K562 (cell line): ENCODE measurements around the gene LHPP. TPM values are rescaled to one million over a fixed set of nuclear protein-coding genes. Genes with fewer than 3 reads are reported as not detected.

ENCODE experiments used
- CTBP1 ChIP-seq: fragments of 450-650 bp; IDR thresholded peaks from 2 replicates; pipeline ENCODE4 v1.6.1; 2016; ENCODE audit warnings: borderline replicate concordance
- ESRRA ChIP-seq: fragments of 450-650 bp; IDR thresholded peaks from 2 replicates; pipeline ENCODE4 v1.6.1; 2014; ENCODE audit warnings: low read depth, mild to moderate bottlenecking, moderate library complexity, borderline replicate concordance
- FOXP4 ChIP-seq: sonication (generic); formaldehyde crosslinking; IDR thresholded peaks from 2 replicates; pipeline ENCODE4 v1.8.0; 2022; ENCODE audit warnings: mild to moderate bottlenecking, missing genetic modification reagents, borderline replicate concordance
- HMGN3 ChIP-seq: IDR thresholded peaks from 2 replicates; pipeline ENCODE4 v1.6.1; 2011; ENCODE audit warnings: borderline replicate concordance, low read depth, mild to moderate bottlenecking, mixed read lengths, low read length; ENCODE audit not compliant: insufficient read length; ENCODE audit errors: extremely low read depth
- KDM1A ChIP-seq, 2 experiments: fragments of 450-650 bp; IDR thresholded peaks; 2 replicates each; pipeline ENCODE4 v1.6.1; 2016; ENCODE audit warnings: mild to moderate bottlenecking in 2 of 2
- LCOR ChIP-seq: sonication (generic); formaldehyde crosslinking; IDR thresholded peaks from 2 replicates; pipeline ENCODE4 v1.8.0; 2022; ENCODE audit warnings: mild to moderate bottlenecking, missing genetic modification reagents
- NR1H2 ChIP-seq: sonication (generic); formaldehyde crosslinking; IDR thresholded peaks from 2 replicates; pipeline ENCODE4 v1.4.0; 2020; ENCODE audit warnings: mild to moderate bottlenecking, missing genetic modification reagents
- NR2C1 ChIP-seq, 2 experiments: fragments of 450-650 bp; IDR thresholded peaks; 2 replicates each; pipeline ENCODE4 v1.6.1; 2017; ENCODE audit warnings: mild to moderate bottlenecking in 2 of 2, antibody characterized with exemption in 1 of 2, inconsistent platforms in 1 of 2, missing compliant biosample characterization in 1 of 2, missing genetic modification characterization in 1 of 2
- PHF8 ChIP-seq: fragments of 200-600 bp; sonication (generic); IDR thresholded peaks from 2 replicates; pipeline ENCODE4 v1.6.1; 2012; ENCODE audit warnings: mixed run types, mild to moderate bottlenecking, inconsistent platforms, low read length, moderate library complexity, borderline replicate concordance
- PTRF ChIP-seq: fragments of 450-650 bp; IDR thresholded peaks from 2 replicates; pipeline ENCODE4 v1.6.1; 2016; ENCODE audit warnings: mild to moderate bottlenecking, missing genetic modification characterization, missing compliant biosample characterization
- ZFP1 ChIP-seq: fragments of 450-650 bp; formaldehyde crosslinking; IDR thresholded peaks from 2 replicates; pipeline ENCODE4 v1.4.0; 2020; ENCODE audit warnings: mild to moderate bottlenecking, mixed read lengths
- ZNF197 ChIP-seq: fragments of 200-800 bp; sonication (Bioruptor generic); IDR thresholded peaks from 2 replicates; pipeline ENCODE4 v1.6.1; 2016; ENCODE audit warnings: low read depth, missing genetic modification characterization, missing compliant biosample characterization
- ZNF766 ChIP-seq: fragments of 200-800 bp; sonication (Bioruptor generic); conservative IDR thresholded peaks from 2 replicates; pipeline ENCODE4 v1.6.1; 2016; ENCODE audit warnings: missing genetic modification characterization, missing compliant biosample characterization
- ZNF77 ChIP-seq: fragments of 250-450 bp; sonication (Bioruptor Pico); IDR thresholded peaks from 2 replicates; pipeline ENCODE4 v1.5.0; 2020
- polyA plus RNA-seq, 8 experiments: library from polyadenylated mRNA; depleted of rRNA in 4 of 8; stranded (reverse) in 5 of 8; unstranded in 3 of 8; fragments of >200 nt; fragmentation: Nextera tagmentation in 2 of 8; fragmentation: Illumina TruSeq in 1 of 8; extraction: Ambion mirVana in 2 of 8; extraction: Trizol in 1 of 8; gene quantifications; 2 replicates each; pipeline versions ENCODE4 v1.2.1 to v1.2.3, GENCODE V29; 2011 to 2014; ENCODE audit warnings: inconsistent platforms in 1 of 8, missing spikeins in 1 of 8
- total RNA-seq, 7 experiments: library from RNA; depleted of rRNA in 6 of 7; stranded (reverse); fragments of >200 nt in 6 of 7; fragmentation: Illumina TruSeq in 2 of 7; extraction: Trizol in 2 of 7; gene quantifications; 2 replicates each; pipeline versions ENCODE4 v1.2.1 to v1.2.3, GENCODE V29; 2011 to 2021; ENCODE audit warnings: low replicate concordance in 1 of 7
- TF ChIP-seq, protein P1 (sequence below): fragments of 450-650 bp; IDR thresholded peaks from 2 replicates; pipeline ENCODE4 v1.6.1; 2016; ENCODE audit warnings: mild to moderate bottlenecking
- TF ChIP-seq, protein P2 (sequence below), 2 experiments: fragments of 450-650 bp; conservative IDR thresholded peaks; 2 replicates each; pipeline ENCODE4 v1.6.1; 2017; ENCODE audit warnings: mild to moderate bottlenecking in 2 of 2, moderate library complexity in 2 of 2
- TF ChIP-seq, protein P3 (sequence below): sonication (generic); formaldehyde crosslinking; IDR thresholded peaks from 2 replicates; pipeline ENCODE4 v1.8.1; 2022; ENCODE audit warnings: missing genetic modification reagents
- TF ChIP-seq, protein P4 (sequence below): fragments of 250-450 bp; sonication (Bioruptor Pico); IDR thresholded peaks from 2 replicates; pipeline ENCODE4 v1.8.0; 2021; ENCODE audit warnings: mild to moderate bottlenecking, moderate library complexity

LHPP gene
- total and polyA plus RNA-seq, 9 of the 15 experiments (the other 6 are each of a cell fraction or from before 2014, with no cell fraction given): 0.34 to 7.4 (median 3.0) TPM

DNA sequence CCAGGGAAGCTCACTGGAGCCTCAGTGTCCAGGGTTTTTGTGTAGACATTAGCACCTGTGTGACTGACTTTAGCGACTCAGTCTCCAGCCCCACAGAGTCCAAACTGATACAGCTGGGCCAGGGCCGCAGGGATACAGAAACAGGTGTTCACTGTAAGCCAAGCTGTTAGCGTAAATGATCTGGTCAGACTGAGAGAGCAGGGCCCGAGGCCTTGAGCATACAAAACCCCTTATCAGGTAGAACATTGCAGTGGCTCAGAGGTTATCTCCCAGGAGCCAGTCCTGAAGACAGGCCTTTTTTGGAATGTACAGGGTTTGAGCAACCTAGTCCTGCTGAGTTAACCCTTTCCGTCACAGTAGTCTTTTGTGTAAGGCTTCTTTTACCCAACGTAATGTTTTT lies 25.0 kb downstream of the LHPP start (continued):
- TF ChIP-seq, protein P1, sequence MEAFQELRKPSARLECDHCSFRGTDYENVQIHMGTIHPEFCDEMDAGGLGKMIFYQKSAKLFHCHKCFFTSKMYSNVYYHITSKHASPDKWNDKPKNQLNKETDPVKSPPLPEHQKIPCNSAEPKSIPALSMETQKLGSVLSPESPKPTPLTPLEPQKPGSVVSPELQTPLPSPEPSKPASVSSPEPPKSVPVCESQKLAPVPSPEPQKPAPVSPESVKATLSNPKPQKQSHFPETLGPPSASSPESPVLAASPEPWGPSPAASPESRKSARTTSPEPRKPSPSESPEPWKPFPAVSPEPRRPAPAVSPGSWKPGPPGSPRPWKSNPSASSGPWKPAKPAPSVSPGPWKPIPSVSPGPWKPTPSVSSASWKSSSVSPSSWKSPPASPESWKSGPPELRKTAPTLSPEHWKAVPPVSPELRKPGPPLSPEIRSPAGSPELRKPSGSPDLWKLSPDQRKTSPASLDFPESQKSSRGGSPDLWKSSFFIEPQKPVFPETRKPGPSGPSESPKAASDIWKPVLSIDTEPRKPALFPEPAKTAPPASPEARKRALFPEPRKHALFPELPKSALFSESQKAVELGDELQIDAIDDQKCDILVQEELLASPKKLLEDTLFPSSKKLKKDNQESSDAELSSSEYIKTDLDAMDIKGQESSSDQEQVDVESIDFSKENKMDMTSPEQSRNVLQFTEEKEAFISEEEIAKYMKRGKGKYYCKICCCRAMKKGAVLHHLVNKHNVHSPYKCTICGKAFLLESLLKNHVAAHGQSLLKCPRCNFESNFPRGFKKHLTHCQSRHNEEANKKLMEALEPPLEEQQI: no peak
- TF ChIP-seq FOXP4: no peak
- 0 out of 2 replicates have a peak, but pooled peaks have one; percentile 41 for TF ChIP-seq ZNF197 (CRISPR knock-in tag)
- TF ChIP-seq PHF8: no peak
- no peak for TF ChIP-seq ESRRA
- TF ChIP-seq, protein P2, sequence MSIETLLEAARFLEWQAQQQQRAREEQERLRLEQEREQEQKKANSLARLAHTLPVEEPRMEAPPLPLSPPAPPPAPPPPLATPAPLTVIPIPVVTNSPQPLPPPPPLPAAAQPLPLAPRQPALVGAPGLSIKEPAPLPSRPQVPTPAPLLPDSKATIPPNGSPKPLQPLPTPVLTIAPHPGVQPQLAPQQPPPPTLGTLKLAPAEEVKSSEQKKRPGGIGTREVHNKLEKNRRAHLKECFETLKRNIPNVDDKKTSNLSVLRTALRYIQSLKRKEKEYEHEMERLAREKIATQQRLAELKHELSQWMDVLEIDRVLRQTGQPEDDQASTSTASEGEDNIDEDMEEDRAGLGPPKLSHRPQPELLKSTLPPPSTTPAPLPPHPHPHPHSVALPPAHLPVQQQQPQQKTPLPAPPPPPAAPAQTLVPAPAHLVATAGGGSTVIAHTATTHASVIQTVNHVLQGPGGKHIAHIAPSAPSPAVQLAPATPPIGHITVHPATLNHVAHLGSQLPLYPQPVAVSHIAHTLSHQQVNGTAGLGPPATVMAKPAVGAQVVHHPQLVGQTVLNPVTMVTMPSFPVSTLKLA (conservative IDR thresholded peaks at IDR 0.05): 0 out of 4 replicates have a peak, but pooled peaks of 1 of the 2 experiments have one; percentile 26
- no peak for TF ChIP-seq NR2C1 (IDR thresholded peaks at IDR 0.05)
- 0 out of 2 replicates have a peak, but pooled peaks have one; percentile 29 for TF ChIP-seq NR2C1 (tag; IDR thresholded peaks at IDR 0.05)
- TF ChIP-seq, protein P3, sequence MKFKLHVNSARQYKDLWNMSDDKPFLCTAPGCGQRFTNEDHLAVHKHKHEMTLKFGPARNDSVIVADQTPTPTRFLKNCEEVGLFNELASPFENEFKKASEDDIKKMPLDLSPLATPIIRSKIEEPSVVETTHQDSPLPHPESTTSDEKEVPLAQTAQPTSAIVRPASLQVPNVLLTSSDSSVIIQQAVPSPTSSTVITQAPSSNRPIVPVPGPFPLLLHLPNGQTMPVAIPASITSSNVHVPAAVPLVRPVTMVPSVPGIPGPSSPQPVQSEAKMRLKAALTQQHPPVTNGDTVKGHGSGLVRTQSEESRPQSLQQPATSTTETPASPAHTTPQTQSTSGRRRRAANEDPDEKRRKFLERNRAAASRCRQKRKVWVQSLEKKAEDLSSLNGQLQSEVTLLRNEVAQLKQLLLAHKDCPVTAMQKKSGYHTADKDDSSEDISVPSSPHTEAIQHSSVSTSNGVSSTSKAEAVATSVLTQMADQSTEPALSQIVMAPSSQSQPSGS (CRISPR knock-in tag): no peak
- no peak for TF ChIP-seq NR1H2 (CRISPR knock-in tag)
- no peak for TF ChIP-seq PTRF (tag)
- peak; percentile 40; the same call in 1 of the 2 replicates for TF ChIP-seq ZNF766
- TF ChIP-seq KDM1A (IDR thresholded peaks at IDR 0.05): 0 out of 4 replicates have a peak, but pooled peaks of 1 of the 2 experiments have one; percentile 38
- peak; percentile 69 for TF ChIP-seq HMGN3
- peak; percentile 69; the same call in 1 of the 2 replicates for TF ChIP-seq CTBP1
- TF ChIP-seq ZFP1 (CRISPR knock-in tag): no peak
- no peak for TF ChIP-seq ZNF77 (CRISPR knock-in tag)
- TF ChIP-seq LCOR: peak; percentile 88
- TF ChIP-seq, protein P4, sequence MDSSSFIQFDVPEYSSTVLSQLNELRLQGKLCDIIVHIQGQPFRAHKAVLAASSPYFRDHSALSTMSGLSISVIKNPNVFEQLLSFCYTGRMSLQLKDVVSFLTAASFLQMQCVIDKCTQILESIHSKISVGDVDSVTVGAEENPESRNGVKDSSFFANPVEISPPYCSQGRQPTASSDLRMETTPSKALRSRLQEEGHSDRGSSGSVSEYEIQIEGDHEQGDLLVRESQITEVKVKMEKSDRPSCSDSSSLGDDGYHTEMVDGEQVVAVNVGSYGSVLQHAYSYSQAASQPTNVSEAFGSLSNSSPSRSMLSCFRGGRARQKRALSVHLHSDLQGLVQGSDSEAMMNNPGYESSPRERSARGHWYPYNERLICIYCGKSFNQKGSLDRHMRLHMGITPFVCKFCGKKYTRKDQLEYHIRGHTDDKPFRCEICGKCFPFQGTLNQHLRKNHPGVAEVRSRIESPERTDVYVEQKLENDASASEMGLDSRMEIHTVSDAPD (CRISPR knock-in tag): no peak
